Measurements from ENCODE around the gene SLC25A53. TPM values are rescaled to one million over a fixed set of nuclear protein-coding genes. Genes with fewer than 3 reads are reported as not detected.

Gene SLC25A53
- total and polyA plus RNA-seq, 2 of the 4 experiments (the other 2 are of a cell fraction), result 3.7 to 5.9 TPM

- Histone ChIP-seq H3K9me3 (ENCODE audit: control insufficient read depth, insufficient read depth, low read length) (no peaks in the 10 kb centered on the region), H3K4ac (ENCODE audit: low read depth, low read length) (no peak overlapping the region), H4K5ac (ENCODE audit: low read depth, low read length) (no peak overlapping the region), H2AFZ (replicated peaks; ENCODE audit: low read length, poor library complexity) (no peak overlapping the region), H2AK5ac (ENCODE audit: low read depth, low read length) (no peak overlapping the region), H3K4me2 (ENCODE audit: low read depth, low read length) (no peak overlapping the region), H3K18ac (ENCODE audit: low read depth, low read length) (no peak overlapping the region), H2AK9ac (replicated peaks; ENCODE audit: low read depth, low read length, poor library complexity) (no peak overlapping the region), H3K4me1 (ENCODE audit: control insufficient read depth, insufficient read depth, low read length) (no peaks in the 10 kb centered on the region), H3K27ac (ENCODE audit: insufficient read depth, low read length) (no peak overlapping the region), H3K56ac (ENCODE audit: extremely low read depth, insufficient read depth, low read length) (no peak overlapping the region), H2BK20ac (ENCODE audit: low read depth, low read length) (no peak overlapping the region), H4K20me1 (ENCODE audit: insufficient read depth, low read length) (no peaks in the 10 kb centered on the region; the same call in 1 of the 2 replicates), H3K23ac (ENCODE audit: low read depth, low read length) (no peak overlapping the region), H3K9ac (ENCODE audit: low read depth, low read length) (no peak overlapping the region), H2BK5ac (ENCODE audit: low read depth, low read length, poor library complexity, severe bottlenecking) (no peak overlapping the region), H2BK120ac (ENCODE audit: low read depth, low read length) (no peak overlapping the region), H3K79me1 (ENCODE audit: low read depth in 1 of 2, low read length in 2 of 2) (no peaks in the 10 kb centered on the region), H4K8ac (ENCODE audit: low read depth in 2 of 2, low read length in 2 of 2) (no peak overlapping the region), H3K9me1 (ENCODE audit: insufficient read depth, low read length) (no peaks in the 10 kb centered on the region), H2BK15ac (ENCODE audit: low read depth, low read length) (no peak overlapping the region), H3K4me3 (ENCODE audit: insufficient read depth, low read depth, low read length) (no peak overlapping the region), H3K27me3 (ENCODE audit: control insufficient read depth, insufficient read depth, low read length) (peaks cover 2% of the 10 kb centered on the region), H3K36me3 (ENCODE audit: control insufficient read depth, insufficient read depth, low read length) (no peaks in the 10 kb centered on the region), H4K91ac (ENCODE audit: insufficient read depth, low read depth, low read length) (no peak overlapping the region), H3K14ac (replicated peaks; ENCODE audit: low read depth, low read length) (no peak overlapping the region)
- BruUV-seq (replicated peaks), result no TSS peak
- DNase-seq, result no peak
- TF ChIP-seq CHD1 (IDR thresholded peaks at IDR 0.05; ENCODE audit: low read depth, low read length) (no peak), RFX5 (IDR thresholded peaks at IDR 0.05; ENCODE audit: low read depth, low read length) (no peak), BHLHE40 (IDR thresholded peaks at IDR 0.05; ENCODE audit: low read depth, low read length) (no peak), RAD21 (IDR thresholded peaks at IDR 0.05; ENCODE audit: low read length) (no peak), RCOR1 (IDR thresholded peaks at IDR 0.05; ENCODE audit: insufficient replicate concordance, low read length) (no peak), MXI1 (IDR thresholded peaks at IDR 0.05; ENCODE audit: borderline replicate concordance, low read depth, low read length) (no peak), USF2 (IDR thresholded peaks at IDR 0.05; ENCODE audit: low read depth, low read length) (no peak), MAZ (IDR thresholded peaks at IDR 0.05; ENCODE audit: borderline replicate concordance, low read depth, low read length) (no peak), MAFK (IDR thresholded peaks at IDR 0.05; ENCODE audit: low read depth, low read length) (no peak), CEBPB (IDR thresholded peaks at IDR 0.05; ENCODE audit: low read depth, low read length) (no peak), FOS (IDR thresholded peaks at IDR 0.05; ENCODE audit: low read depth, low read length) (no peak), CTCF (conservative IDR thresholded peaks at IDR 0.05; ENCODE audit: low read depth, low read length) (no peak), SMC3 (IDR thresholded peaks at IDR 0.05; ENCODE audit: low read depth, low read length) (no peak)
- in situ Hi-C loops (cut with MboI; ENCODE audit: low sequenced_read_pairs) (loop anchor here (25.0 kb wide), 1 partner anchor 286 kb away; the partner anchor contains the start of gene RAB9B), intact Hi-C loops (cut with micrococcal nuclease) (no loop called here), dilution Hi-C loops (cut with HindIII; ENCODE audit: low sequenced_read_pairs, unreplicated experiment) (no loop called here)
- ChIA-PET POLR2A (ENCODE audit: unreplicated experiment) (no interaction called here), CTCF (interaction anchor here (0.7 to 1.1 kb wide), 2 partner anchors 10 to 190 kb away, joined by 3 to 5 read pairs; no protein-coding TSS in a partner anchor)
- no CpG with 5 or more reads among the region's 5 CpGs for WGBS, 2 experiments (ENCODE audit: extremely low coverage in 2 of 2, insufficient read length in 1 of 2)
- no peak for ATAC-seq (ENCODE audit: low read depth)
These were observed 34.0 kb downstream of the SLC25A53 start for GRCh38 chrX:104122829-104123228.

Measured in IMR-90 (cell line).